HG02870 (cell line): ENCODE results near the gene AMER3.
A peak's percentile ranks its signal among the peaks of the same experiment; 100 is the strongest.
"Not testable (repeated sequence)": the region's sequence is repeated elsewhere in the genome, so short reads cannot be mapped to it uniquely, and the experiment has no call there.

Source experiments
- ATAC-seq: cut with Tn5 transposase; IDR thresholded peaks from one replicate; pipeline ENCODE4 v1.9.1; 2021; ENCODE audit warnings: mild to moderate bottlenecking, moderate library complexity; ENCODE audit not compliant: unreplicated experiment

Gene AMER3

GRCh38 chr2:130755256-130756052, at the start of gene AMER3:
TSS of gene AMER3 (plus strand) at chr2:130755540. CDS start at chr2:130762073, 6,533 bp downstream.
- ATAC-seq: no peak

GRCh38 chr2:130714795-130715194, 40.5 kb upstream of the AMER3 start:
- ATAC-seq: not testable (repeated sequence)

GRCh38 chr2:130720036-130720435, 35.3 kb upstream of the AMER3 start:
- no peak for ATAC-seq

- no peak for ATAC-seq
Measured at GRCh38 chr2:130720528-130720927, 34.8 kb upstream of the AMER3 start.

- no peak for ATAC-seq
Measured at GRCh38 chr2:130724455-130724854, 30.9 kb upstream of the AMER3 start.

- no peak for ATAC-seq
Measured at GRCh38 chr2:130726614-130727180, 28.6 kb upstream of the AMER3 start.

- ATAC-seq: peak; percentile 94
Measured at GRCh38 chr2:130727286-130727924, 27.9 kb upstream of the AMER3 start.

- no peak for ATAC-seq
Measured at GRCh38 chr2:130728007-130728454, 27.3 kb upstream of the AMER3 start.

- no peak for ATAC-seq
Measured at GRCh38 chr2:130728549-130729316, 26.6 kb upstream of the AMER3 start, which contains the start of gene GPR148. TSS of gene GPR148 (plus strand) at chr2:130729070. CDS start at chr2:130729152, 82 bp downstream.

GRCh38 chr2:130729322-130730299, 25.7 kb upstream of the AMER3 start:
- no peak for ATAC-seq

GRCh38 chr2:130732257-130732656, 23.1 kb upstream of the AMER3 start:
- ATAC-seq: not testable (repeated sequence)

- no peak for ATAC-seq
Measured at GRCh38 chr2:130735200-130735599, 20.1 kb upstream of the AMER3 start.

GRCh38 chr2:130736487-130736886, 18.9 kb upstream of the AMER3 start:
- no peak for ATAC-seq

- no peak for ATAC-seq
Measured at GRCh38 chr2:130737592-130737991, 17.7 kb upstream of the AMER3 start.

GRCh38 chr2:130740671-130741070, 14.7 kb upstream of the AMER3 start:
- no peak for ATAC-seq

- ATAC-seq: no peak
Measured at GRCh38 chr2:130743278-130743677, 12.1 kb upstream of the AMER3 start.

- ATAC-seq: no peak
Measured at GRCh38 chr2:130744287-130745117, 10.8 kb upstream of the AMER3 start.

- ATAC-seq: no peak
Measured at GRCh38 chr2:130749078-130749477, 6.3 kb upstream of the AMER3 start.

GRCh38 chr2:130749641-130750040, 5.7 kb upstream of the AMER3 start:
- ATAC-seq: no peak
